Measurements from ENCODE around the gene KCNA10.

KCNA10 gene

DNA sequence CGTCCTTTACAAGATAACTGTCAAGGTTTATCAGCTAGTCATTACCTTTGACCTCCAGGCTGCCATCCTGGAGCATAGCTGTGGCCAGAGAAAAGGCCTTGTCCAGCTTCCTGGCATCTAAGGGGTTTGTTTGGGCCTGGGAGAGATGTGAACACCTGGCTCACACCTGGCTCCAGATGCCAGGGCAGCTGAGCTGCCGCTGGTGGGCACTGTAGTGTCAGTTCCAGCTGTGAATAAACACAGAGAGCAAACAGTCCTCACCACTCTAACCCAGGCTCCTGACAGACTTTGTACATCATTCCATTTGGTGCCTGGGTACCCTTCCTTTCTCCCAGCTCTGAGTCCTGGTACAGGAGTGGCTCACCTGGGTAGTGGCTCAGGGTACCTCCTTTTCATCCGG is 14.3 kb upstream of the KCNA10 start:
- TF ChIP-seq, protein P1, sequence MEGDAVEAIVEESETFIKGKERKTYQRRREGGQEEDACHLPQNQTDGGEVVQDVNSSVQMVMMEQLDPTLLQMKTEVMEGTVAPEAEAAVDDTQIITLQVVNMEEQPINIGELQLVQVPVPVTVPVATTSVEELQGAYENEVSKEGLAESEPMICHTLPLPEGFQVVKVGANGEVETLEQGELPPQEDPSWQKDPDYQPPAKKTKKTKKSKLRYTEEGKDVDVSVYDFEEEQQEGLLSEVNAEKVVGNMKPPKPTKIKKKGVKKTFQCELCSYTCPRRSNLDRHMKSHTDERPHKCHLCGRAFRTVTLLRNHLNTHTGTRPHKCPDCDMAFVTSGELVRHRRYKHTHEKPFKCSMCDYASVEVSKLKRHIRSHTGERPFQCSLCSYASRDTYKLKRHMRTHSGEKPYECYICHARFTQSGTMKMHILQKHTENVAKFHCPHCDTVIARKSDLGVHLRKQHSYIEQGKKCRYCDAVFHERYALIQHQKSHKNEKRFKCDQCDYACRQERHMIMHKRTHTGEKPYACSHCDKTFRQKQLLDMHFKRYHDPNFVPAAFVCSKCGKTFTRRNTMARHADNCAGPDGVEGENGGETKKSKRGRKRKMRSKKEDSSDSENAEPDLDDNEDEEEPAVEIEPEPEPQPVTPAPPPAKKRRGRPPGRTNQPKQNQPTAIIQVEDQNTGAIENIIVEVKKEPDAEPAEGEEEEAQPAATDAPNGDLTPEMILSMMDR (IDR thresholded peaks at IDR 0.05; ENCODE audit: insufficient read depth, low read length) = no peak
- TF ChIP-seq SPI1 (IDR thresholded peaks at IDR 0.05; ENCODE audit: borderline replicate concordance, low read depth) = no peak
- no peak for TF ChIP-seq POLR2AphosphoS5 (IDR thresholded peaks at IDR 0.05; ENCODE audit: low read depth)
- TF ChIP-seq, protein P2, sequence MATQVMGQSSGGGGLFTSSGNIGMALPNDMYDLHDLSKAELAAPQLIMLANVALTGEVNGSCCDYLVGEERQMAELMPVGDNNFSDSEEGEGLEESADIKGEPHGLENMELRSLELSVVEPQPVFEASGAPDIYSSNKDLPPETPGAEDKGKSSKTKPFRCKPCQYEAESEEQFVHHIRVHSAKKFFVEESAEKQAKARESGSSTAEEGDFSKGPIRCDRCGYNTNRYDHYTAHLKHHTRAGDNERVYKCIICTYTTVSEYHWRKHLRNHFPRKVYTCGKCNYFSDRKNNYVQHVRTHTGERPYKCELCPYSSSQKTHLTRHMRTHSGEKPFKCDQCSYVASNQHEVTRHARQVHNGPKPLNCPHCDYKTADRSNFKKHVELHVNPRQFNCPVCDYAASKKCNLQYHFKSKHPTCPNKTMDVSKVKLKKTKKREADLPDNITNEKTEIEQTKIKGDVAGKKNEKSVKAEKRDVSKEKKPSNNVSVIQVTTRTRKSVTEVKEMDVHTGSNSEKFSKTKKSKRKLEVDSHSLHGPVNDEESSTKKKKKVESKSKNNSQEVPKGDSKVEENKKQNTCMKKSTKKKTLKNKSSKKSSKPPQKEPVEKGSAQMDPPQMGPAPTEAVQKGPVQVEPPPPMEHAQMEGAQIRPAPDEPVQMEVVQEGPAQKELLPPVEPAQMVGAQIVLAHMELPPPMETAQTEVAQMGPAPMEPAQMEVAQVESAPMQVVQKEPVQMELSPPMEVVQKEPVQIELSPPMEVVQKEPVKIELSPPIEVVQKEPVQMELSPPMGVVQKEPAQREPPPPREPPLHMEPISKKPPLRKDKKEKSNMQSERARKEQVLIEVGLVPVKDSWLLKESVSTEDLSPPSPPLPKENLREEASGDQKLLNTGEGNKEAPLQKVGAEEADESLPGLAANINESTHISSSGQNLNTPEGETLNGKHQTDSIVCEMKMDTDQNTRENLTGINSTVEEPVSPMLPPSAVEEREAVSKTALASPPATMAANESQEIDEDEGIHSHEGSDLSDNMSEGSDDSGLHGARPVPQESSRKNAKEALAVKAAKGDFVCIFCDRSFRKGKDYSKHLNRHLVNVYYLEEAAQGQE (IDR thresholded peaks at IDR 0.05; ENCODE audit: insufficient replicate concordance, low read depth) = no peak
- TF ChIP-seq GABPA (IDR thresholded peaks at IDR 0.05; ENCODE audit: low read depth) = no peak
- H3K27me3 ChIP-seq (ENCODE audit: insufficient read depth, poor library complexity, severe bottlenecking) = peaks cover 7% of the 10 kb centered on the region
- no peak for DNase-seq (ENCODE audit: low read depth in 1 of 2, low spot score in 1 of 2)
- H3K27ac ChIP-seq (replicated peaks) = no peak overlapping the region
- H3K4me3 ChIP-seq (replicated peaks; ENCODE audit: insufficient read depth, low read length) = no peak overlapping the region

DNA sequence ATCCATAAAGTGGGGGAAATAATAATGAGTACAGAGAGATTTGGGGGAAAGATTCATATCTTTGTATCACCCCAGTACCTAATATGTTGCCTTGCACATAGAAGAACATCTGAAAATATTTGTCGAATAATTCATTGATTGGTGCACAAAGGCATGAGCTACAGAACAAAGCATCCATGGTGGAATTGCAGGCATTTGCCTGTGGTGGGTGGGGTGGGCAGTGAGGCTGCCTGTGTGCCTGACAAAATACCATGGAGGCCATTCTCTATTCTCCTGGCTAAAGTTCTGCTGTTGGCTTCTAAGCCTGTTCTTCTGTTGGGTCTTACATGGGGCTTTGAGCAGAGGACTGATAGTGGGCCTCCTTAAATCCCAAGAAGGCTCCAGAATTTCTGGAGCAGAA is 10.0 kb upstream of the KCNA10 start:
- H3K27me3 ChIP-seq (ENCODE audit: insufficient read depth, poor library complexity, severe bottlenecking) = peaks cover 7% of the 10 kb centered on the region
- no peak for DNase-seq (ENCODE audit: low read depth in 1 of 2, low spot score in 1 of 2)
- no peak overlapping the region for H3K27ac ChIP-seq (replicated peaks)
- no peak overlapping the region for H3K4me3 ChIP-seq (replicated peaks; ENCODE audit: insufficient read depth, low read length)
- no peak for TF ChIP-seq SPI1 (IDR thresholded peaks at IDR 0.05; ENCODE audit: borderline replicate concordance, low read depth)
- no peak for TF ChIP-seq GABPA (IDR thresholded peaks at IDR 0.05; ENCODE audit: low read depth)
- TF ChIP-seq, protein P1 (IDR thresholded peaks at IDR 0.05; ENCODE audit: insufficient read depth, low read length) = no peak
- TF ChIP-seq, protein P2 (IDR thresholded peaks at IDR 0.05; ENCODE audit: insufficient replicate concordance, low read depth) = no peak
- TF ChIP-seq POLR2AphosphoS5 (IDR thresholded peaks at IDR 0.05; ENCODE audit: low read depth) = no peak

DNA sequence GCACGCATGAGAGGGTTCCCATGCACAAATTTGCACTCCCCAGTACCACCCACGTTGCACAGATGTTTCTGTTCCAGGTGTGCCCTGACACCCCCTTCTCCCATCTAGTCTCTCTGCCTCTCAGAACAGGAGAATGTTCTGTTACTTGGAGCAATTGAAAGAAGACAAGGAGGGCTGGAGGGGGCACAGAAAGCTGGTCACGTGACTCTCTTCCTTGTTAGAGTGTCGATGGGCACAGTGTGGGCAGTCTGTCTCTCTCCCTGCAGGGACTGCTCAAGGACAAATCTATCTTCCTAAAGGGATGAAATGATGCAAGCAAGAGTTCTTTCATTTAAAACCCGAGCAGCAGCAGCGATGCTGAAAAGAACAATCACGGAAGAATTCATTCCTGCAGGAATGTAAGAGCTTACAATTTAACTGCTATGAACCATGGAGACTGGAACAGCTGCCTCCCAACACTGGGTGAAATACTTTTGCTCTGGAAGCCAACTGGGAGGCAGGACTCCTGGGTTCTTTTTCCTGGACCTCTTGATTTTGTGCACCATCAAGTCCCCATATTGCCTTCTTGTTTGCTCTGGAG is 7.3 kb upstream of the KCNA10 start:
- TF ChIP-seq, protein P2 (IDR thresholded peaks at IDR 0.05; ENCODE audit: insufficient replicate concordance, low read depth) = no peak
- TF ChIP-seq POLR2AphosphoS5 (IDR thresholded peaks at IDR 0.05; ENCODE audit: low read depth) (no peak), SPI1 (IDR thresholded peaks at IDR 0.05; ENCODE audit: borderline replicate concordance, low read depth) (no peak), GABPA (IDR thresholded peaks at IDR 0.05; ENCODE audit: low read depth) (no peak)
- TF ChIP-seq, protein P1 (IDR thresholded peaks at IDR 0.05; ENCODE audit: insufficient read depth, low read length) = no peak
- H3K27me3 ChIP-seq (ENCODE audit: insufficient read depth, poor library complexity, severe bottlenecking) = peaks cover 2% of the 10 kb centered on the region
- DNase-seq (ENCODE audit: low read depth in 1 of 2, low spot score in 1 of 2) = no peak
- no peak overlapping the region for H3K4me3 ChIP-seq (replicated peaks; ENCODE audit: insufficient read depth, low read length)
- no peak overlapping the region for H3K27ac ChIP-seq (replicated peaks)

Data from HL-60 (cell line).